Ovary (tissue), 9 donors: ENCODE measurements around the gene MEGF8. TPM values are rescaled to one million over a fixed set of nuclear protein-coding genes. Genes with fewer than 3 reads are reported as not detected.

Experiments
- DNase-seq, 5 donors: peaks; one replicate each; pipeline ENCODE4 v3.0.0-alpha.2; 2019 to 2020
- H3K27ac ChIP-seq, 2 donors: fragments of 200-600 bp; one replicate each; pipeline versions ENCODE4 v1.5.1 to v1.8.0; 2019 to 2022
- H3K27me3 ChIP-seq: fragments of 200-600 bp; one replicate; pipeline ENCODE4 v1.8.0; 2022
- H3K36me3 ChIP-seq: fragments of 200-600 bp; sonication (generic); one replicate; pipeline ENCODE4 v1.5.1; 2019
- H3K4me1 ChIP-seq: one replicate; pipeline ENCODE4 v1.8.1; 2013; ENCODE audit warnings: mild to moderate bottlenecking, moderate library complexity; ENCODE audit not compliant: insufficient read depth
- H3K4me3 ChIP-seq: fragments of 200-600 bp; sonication (generic); one replicate; pipeline ENCODE4 v1.5.1; 2017
- H3K9me3 ChIP-seq, 2 donors: fragments of 200-600 bp in 1 of 2; sonication (generic) in 1 of 2; one replicate each; pipeline versions ENCODE4 v1.5.1 to v1.8.1; 2013 to 2019; ENCODE audit warnings: mild to moderate bottlenecking in 1 of 2, moderate library complexity in 1 of 2
- CTCF ChIP-seq, 3 donors: fragments of 450-650 bp in 2 of 3; fragments of 200-600 bp in 1 of 3; IDR thresholded peaks; one replicate each; pipeline versions ENCODE4 v1.5.1 to v1.8.0; 2016 to 2022; ENCODE audit warnings: antibody characterized with exemption in 3 of 3, mild to moderate bottlenecking in 1 of 3
- EP300 ChIP-seq: sonication (generic); formaldehyde crosslinking; IDR thresholded peaks from one replicate; pipeline ENCODE4 v1.6.1; 2017; ENCODE audit warnings: antibody characterized with exemption
- POLR2A ChIP-seq: fragments of 450-650 bp; IDR thresholded peaks from one replicate; pipeline ENCODE4 v1.6.1; 2017; ENCODE audit warnings: antibody characterized with exemption, mild to moderate bottlenecking, moderate library complexity
- WGBS, 3 donors: extraction: QIAGEN DNeasy Blood & Tissue Kit in 1 of 3; methylation state at CpG; one replicate each; pipeline versions ENCODE4 v1.1.5 to v1.1.7; 2013 to 2017; 5-methylcytosine and 5-hydroxymethylcytosine counted together
- intact Hi-C, 4 donors: fragments of 100-400 bp; cut with DNase I; formaldehyde crosslinking; loops; one replicate each; pipeline versions ENCODE4 v1.11.0 to v1.15.1; 2022 to 2023
- polyA plus RNA-seq, 2 donors: library from polyadenylated mRNA; stranded (reverse); fragments of 200-250 nt in 1 of 2; fragments of 350-450 nt in 1 of 2; fragmentation: Illumina TruSeq in 1 of 2; extraction: RNeasy Lipid Tissue Mini Kit (QIAGEN cat#74804) in 1 of 2; gene quantifications; one replicate each; pipeline ENCODE4 v1.2.3, GENCODE V29; 2013 to 2014
- total RNA-seq, 7 donors: library from RNA; depleted of rRNA in 2 of 7; stranded (reverse); fragments of >200 nt in 2 of 7; fragmentation: NEBNext Ultra II Directional in 3 of 7; extraction: Animal tissue kit (Norgen Biotek cat#: 25700) in 3 of 7; gene quantifications; one replicate each; pipeline versions ENCODE4 v1.1.0 to v1.2.4, GENCODE V29; 2016 to 2023
- donor health status: DM: no; HTN: no; CAD: no; lungs with moderate emphysema.
- donor health status: DM: no; HTN: no; CAD: no.
- donor health status: Bipolar disorder and iron deficiency.
- donor health status: DM: yes; HTN: yes; CAD: no.
- donor health status: DM: no; HTN: no; CAD: no.
- donor health status: DM: yes; HTN: yes; CAD: no.

MEGF8 gene
- total and polyA plus RNA-seq, 9 donors = 11.0 to 31.6 (median 23.3) TPM

GRCh38 chr19:42332059-42332458 lies 6.6 kb downstream of the MEGF8 start:
- TF ChIP-seq CTCF (IDR thresholded peaks at IDR 0.05) (no peak), EP300 (no peak), POLR2A (no peak)
- intact Hi-C loops = no loop called here
- Histone ChIP-seq H3K4me1 (no peaks in the 10 kb centered on the region), H3K27me3 (no peaks in the 10 kb centered on the region), H3K4me3 (no peak overlapping the region), H3K9me3 (no peaks in the 10 kb centered on the region), H3K36me3 (no peaks in the 10 kb centered on the region), H3K27ac (no peak overlapping the region)
- 90 to 95% (median 93%) methylated on average over 6 of the region's 6 CpGs for WGBS, 3 donors
- DNase-seq = no peak

GRCh38 chr19:42333018-42333417 lies 7.6 kb downstream of the MEGF8 start:
- H3K4me1 ChIP-seq = no peaks in the 10 kb centered on the region
- intact Hi-C loops = no loop called here
- H3K27me3 ChIP-seq = no peaks in the 10 kb centered on the region
- no peak for DNase-seq
- H3K9me3 ChIP-seq = no peaks in the 10 kb centered on the region
- no peaks in the 10 kb centered on the region for H3K36me3 ChIP-seq
- 65 to 80% (median 75%) methylated on average over 3 of the region's 3 CpGs for WGBS, 3 donors
- TF ChIP-seq POLR2A (no peak), CTCF (IDR thresholded peaks at IDR 0.05) (no peak), EP300 (no peak)
- no peak overlapping the region for H3K27ac ChIP-seq
- no peak overlapping the region for H3K4me3 ChIP-seq

GRCh38 chr19:42333975-42334696 lies 8.7 kb downstream of the MEGF8 start:
- Histone ChIP-seq H3K27me3 (no peaks in the 10 kb centered on the region), H3K27ac (no peak overlapping the region), H3K9me3 (no peaks in the 10 kb centered on the region), H3K36me3 (no peaks in the 10 kb centered on the region), H3K4me1 (no peaks in the 10 kb centered on the region), H3K4me3 (no peak overlapping the region)
- intact Hi-C loops = no loop called here
- no peak for DNase-seq
- no peak for TF ChIP-seq POLR2A
- TF ChIP-seq CTCF (IDR thresholded peaks at IDR 0.05) = no peak
- no peak for TF ChIP-seq EP300
- WGBS, 3 donors = 82 to 88% (median 86%) methylated on average over 21 of the region's 21 CpGs

GRCh38 chr19:42334697-42335373 lies 9.4 kb downstream of the MEGF8 start:
- 83 to 92% (median 89%) methylated on average over 13 of the region's 13 CpGs for WGBS, 3 donors
- Histone ChIP-seq H3K27ac (no peak overlapping the region), H3K4me1 (no peaks in the 10 kb centered on the region), H3K36me3 (no peaks in the 10 kb centered on the region), H3K9me3 (no peaks in the 10 kb centered on the region), H3K4me3 (no peak overlapping the region), H3K27me3 (no peaks in the 10 kb centered on the region)
- no peak for DNase-seq
- intact Hi-C loops = no loop called here
- TF ChIP-seq POLR2A (no peak), CTCF (IDR thresholded peaks at IDR 0.05) (no peak), EP300 (no peak)
